Trophoblast cell (in vitro differentiated cells and primary cell): ENCODE measurements around the gene MTA3.

Experiments used
- DNase-seq, 2 donors: peaks; one replicate each; pipeline ENCODE4 v3.0.0-alpha.2; 2016
- H2AFZ ChIP-seq: 2 replicates; pipeline ENCODE4 v1.6.1; 2013; ENCODE audit warnings: low read length, moderate library complexity, mild to moderate bottlenecking; ENCODE audit not compliant: insufficient read depth, poor library complexity
- H2AK5ac ChIP-seq: 2 replicates; pipeline ENCODE4 v1.6.1; 2013; ENCODE audit warnings: mild to moderate bottlenecking, low read length
- H2BK120ac ChIP-seq: 2 replicates; pipeline ENCODE4 v1.6.1; 2013; ENCODE audit warnings: low read length, mild to moderate bottlenecking, moderate library complexity; ENCODE audit not compliant: insufficient read depth, poor library complexity
- H2BK12ac ChIP-seq: 2 replicates; pipeline ENCODE4 v1.6.1; 2013; ENCODE audit warnings: mild to moderate bottlenecking, low read length, moderate library complexity
- H2BK5ac ChIP-seq: 2 replicates; pipeline ENCODE4 v1.6.1; 2013; ENCODE audit warnings: low read length, low read depth, moderate library complexity, mild to moderate bottlenecking; ENCODE audit not compliant: poor library complexity
- H3K14ac ChIP-seq: 2 replicates; pipeline ENCODE4 v1.6.1; 2013; ENCODE audit warnings: mild to moderate bottlenecking, low read length
- H3K18ac ChIP-seq: 2 replicates; pipeline ENCODE4 v1.6.1; 2013; ENCODE audit warnings: mild to moderate bottlenecking, low read length
- H3K23ac ChIP-seq: 2 replicates; pipeline ENCODE4 v1.6.1; 2013; ENCODE audit warnings: low read length
- H3K27ac ChIP-seq: 2 replicates; pipeline ENCODE4 v1.5.1; 2013; ENCODE audit warnings: low read depth, mild to moderate bottlenecking, inconsistent platforms, low read length, moderate library complexity
- H3K27me3 ChIP-seq: 2 replicates; pipeline ENCODE4 v1.6.1; 2013; ENCODE audit warnings: inconsistent platforms, mild to moderate bottlenecking, low read length, moderate library complexity; ENCODE audit not compliant: insufficient read depth
- H3K36me3 ChIP-seq, 2 experiments: 1 replicate in 1 of 2; 2 replicates in 1 of 2; pipeline ENCODE4 v1.6.1; 2013; ENCODE audit warnings: low read length in 2 of 2, mild to moderate bottlenecking in 2 of 2, moderate library complexity in 1 of 2; ENCODE audit not compliant: insufficient read depth in 2 of 2, control insufficient read depth in 1 of 2
- H3K4ac ChIP-seq: 2 replicates; pipeline ENCODE4 v1.6.1; 2013; ENCODE audit warnings: low read depth, mild to moderate bottlenecking, low read length, moderate library complexity
- H3K4me1 ChIP-seq, 2 experiments: 1 replicate in 1 of 2; 2 replicates in 1 of 2; pipeline ENCODE4 v1.6.1; 2013; ENCODE audit warnings: low read length in 2 of 2, mild to moderate bottlenecking in 2 of 2, moderate library complexity in 1 of 2; ENCODE audit not compliant: insufficient read depth in 2 of 2, control insufficient read depth in 1 of 2
- H3K4me2 ChIP-seq: 2 replicates; pipeline ENCODE4 v1.6.1; 2013; ENCODE audit warnings: inconsistent platforms, mild to moderate bottlenecking, low read length, moderate library complexity
- H3K4me3 ChIP-seq: 2 replicates; pipeline ENCODE4 v1.5.1; 2013; ENCODE audit warnings: mild to moderate bottlenecking, low read depth, low read length, inconsistent platforms
- H3K79me1 ChIP-seq: one replicate; pipeline ENCODE4 v1.6.1; 2013; ENCODE audit warnings: low read length
- H3K79me2 ChIP-seq: 2 replicates; pipeline ENCODE4 v1.6.1; 2013; ENCODE audit warnings: low read length, mild to moderate bottlenecking; ENCODE audit not compliant: control insufficient read depth, insufficient read depth, poor library complexity
- H3K9ac ChIP-seq: 2 replicates; pipeline ENCODE4 v1.6.1; 2013; ENCODE audit warnings: mild to moderate bottlenecking, low read length
- H3K9me3 ChIP-seq: 2 replicates; pipeline ENCODE4 v1.6.1; 2013; ENCODE audit warnings: low read depth, mild to moderate bottlenecking, control low read depth, inconsistent platforms, low read length; ENCODE audit not compliant: insufficient read depth
- H4K12ac ChIP-seq: 2 replicates; pipeline ENCODE4 v1.6.1; 2013; ENCODE audit warnings: low read depth, mild to moderate bottlenecking, low read length, moderate library complexity
- H4K8ac ChIP-seq: 2 replicates; pipeline ENCODE4 v1.6.1; 2013; ENCODE audit warnings: low read depth, mild to moderate bottlenecking, low read length, moderate library complexity
- H4K91ac ChIP-seq: one replicate; pipeline ENCODE4 v1.6.1; 2013; ENCODE audit warnings: low read depth, mild to moderate bottlenecking, low read length, moderate library complexity
- WGBS: extraction: QIAGEN DNeasy Blood & Tissue Kit; methylation state at CpG from one replicate; pipeline ENCODE4 v1.1.7; 2013; ENCODE audit warnings: missing lambda C conversion rate; ENCODE audit not compliant: insufficient read length, insufficient coverage; ENCODE audit errors: extremely low coverage; 5-methylcytosine and 5-hydroxymethylcytosine counted together

Gene MTA3

GRCh38 chr2:42769583-42770287 lies 201.3 kb downstream of the MTA3 start:
- no peak overlapping the region for H2BK5ac ChIP-seq
- H3K9me3 ChIP-seq: peaks cover 2% of the 10 kb centered on the region
- H3K79me2 ChIP-seq: no peaks in the 10 kb centered on the region
- DNase-seq: no peak
- WGBS: no CpG with 5 or more reads among the region's 10 CpGs
- H3K9ac ChIP-seq: no peak overlapping the region
- H3K18ac ChIP-seq: no peak overlapping the region
- no peak overlapping the region for H2AK5ac ChIP-seq
- H2AFZ ChIP-seq: no peak overlapping the region
- no peak overlapping the region for H3K4me3 ChIP-seq
- no peak overlapping the region for H4K91ac ChIP-seq
- no peak overlapping the region for H3K23ac ChIP-seq
- no peak overlapping the region for H3K27ac ChIP-seq
- no peak overlapping the region for H3K14ac ChIP-seq
- no peaks in the 10 kb centered on the region for H3K79me1 ChIP-seq
- H3K4me2 ChIP-seq: no peak overlapping the region
- no peak overlapping the region for H3K4ac ChIP-seq
- no peaks in the 10 kb centered on the region for H3K4me1 ChIP-seq
- no peaks in the 10 kb centered on the region for H3K27me3 ChIP-seq
- no peak overlapping the region for H4K12ac ChIP-seq
- H2BK12ac ChIP-seq: no peak overlapping the region
- H2BK120ac ChIP-seq: no peak overlapping the region
- H3K36me3 ChIP-seq: no peaks in the 10 kb centered on the region
- no peak overlapping the region for H4K8ac ChIP-seq

GRCh38 chr2:42770288-42771131 lies 202.1 kb downstream of the MTA3 start:
- Histone ChIP-seq H3K9ac (no peak overlapping the region), H3K18ac (no peak overlapping the region), H3K14ac (no peak overlapping the region), H2BK120ac (no peak overlapping the region), H3K4ac (no peak overlapping the region), H2BK5ac (no peak overlapping the region), H3K9me3 (peaks cover 2% of the 10 kb centered on the region), H2AFZ (no peak overlapping the region), H3K4me2 (no peak overlapping the region), H4K91ac (no peak overlapping the region), H4K8ac (no peak overlapping the region), H3K79me1 (no peaks in the 10 kb centered on the region), H3K23ac (no peak overlapping the region), H3K79me2 (no peaks in the 10 kb centered on the region), H4K12ac (no peak overlapping the region), H2AK5ac (no peak overlapping the region), H2BK12ac (no peak overlapping the region), H3K27me3 (no peaks in the 10 kb centered on the region), H3K36me3 (no peaks in the 10 kb centered on the region), H3K4me1 (no peaks in the 10 kb centered on the region), H3K4me3 (no peak overlapping the region), H3K27ac (no peak overlapping the region)
- peak; percentile 22 to 49 for DNase-seq
- WGBS: no CpG with 5 or more reads among the region's 19 CpGs

- Histone ChIP-seq H3K4me1 (no peaks in the 10 kb centered on the region), H3K14ac (no peak overlapping the region), H3K18ac (no peak overlapping the region), H3K4me3 (no peak overlapping the region), H2BK120ac (no peak overlapping the region), H3K4me2 (no peak overlapping the region), H2AFZ (no peak overlapping the region), H3K27ac (no peak overlapping the region), H3K9ac (no peak overlapping the region), H2BK5ac (no peak overlapping the region), H3K79me2 (no peaks in the 10 kb centered on the region), H4K8ac (no peak overlapping the region), H4K12ac (no peak overlapping the region), H3K4ac (no peak overlapping the region), H3K23ac (no peak overlapping the region), H2BK12ac (no peak overlapping the region), H3K9me3 (peaks cover 2% of the 10 kb centered on the region), H3K36me3 (no peaks in the 10 kb centered on the region), H4K91ac (no peak overlapping the region), H3K27me3 (no peaks in the 10 kb centered on the region), H3K79me1 (no peaks in the 10 kb centered on the region), H2AK5ac (no peak overlapping the region)
- WGBS: no CpG with 5 or more reads among the region's 5 CpGs
- DNase-seq: no peak
Observed at GRCh38 chr2:42771546-42772153, 203.2 kb downstream of the MTA3 start.

GRCh38 chr2:42775186-42775585 lies 206.8 kb downstream of the MTA3 start:
- Histone ChIP-seq H3K36me3 (peaks cover 0 to 9% of the 10 kb centered on the region in 2 experiments), H2BK12ac (no peak overlapping the region), H2BK5ac (no peak overlapping the region), H3K9me3 (peaks cover 5% of the 10 kb centered on the region), H3K79me1 (no peaks in the 10 kb centered on the region), H3K23ac (no peak overlapping the region), H2BK120ac (no peak overlapping the region), H2AK5ac (no peak overlapping the region), H3K4me2 (no peak overlapping the region), H3K18ac (no peak overlapping the region), H3K9ac (no peak overlapping the region), H4K91ac (no peak overlapping the region), H4K12ac (no peak overlapping the region), H3K14ac (no peak overlapping the region), H4K8ac (no peak overlapping the region), H3K27me3 (no peaks in the 10 kb centered on the region), H3K79me2 (no peaks in the 10 kb centered on the region), H2AFZ (no peak overlapping the region), H3K4me3 (no peak overlapping the region), H3K27ac (no peak overlapping the region), H3K4ac (no peak overlapping the region), H3K4me1 (no peaks in the 10 kb centered on the region)
- no peak for DNase-seq
- WGBS: no CpG with 5 or more reads among the region's 2 CpGs
